Stimulated activated CD4-positive, alpha-beta T cell treated with anti-CD3 and anti-CD28 coated beads, Interleukin-15, amount 100 ng/mL, for 1 hour (primary cell): ENCODE measurements around the gene TMTC2.
"Not testable (repeated sequence)": the region's sequence is repeated elsewhere in the genome, so short reads cannot be mapped to it uniquely, and the experiment has no call there.

Source experiments
- DNase-seq, 2 donors: peaks; one replicate each; pipeline ENCODE4 v3.0.0-alpha.2; 2020; ENCODE audit warnings: low read depth in 1 of 2, low spot score in 1 of 2

TMTC2 gene

DNA sequence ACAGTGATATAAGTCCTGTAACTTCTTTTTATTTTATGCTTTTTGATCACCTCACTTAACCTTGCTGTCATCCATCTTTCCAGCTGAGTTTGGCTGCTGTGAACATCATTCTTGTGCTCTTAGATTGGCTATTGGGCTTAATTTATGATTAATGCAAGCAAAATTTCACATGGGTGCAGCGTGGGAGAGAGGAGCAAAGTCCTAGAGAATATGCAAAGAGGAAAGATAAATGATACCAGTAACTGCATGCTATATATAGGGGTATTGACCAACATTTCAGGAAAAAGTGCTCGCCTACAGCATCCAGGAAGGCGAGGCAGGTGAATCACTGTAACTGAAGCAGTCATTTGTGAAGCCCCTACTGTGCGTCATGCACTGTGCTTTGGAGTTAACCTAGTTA, 153.1 kb downstream of the TMTC2 start:
- no peak for DNase-seq

DNA sequence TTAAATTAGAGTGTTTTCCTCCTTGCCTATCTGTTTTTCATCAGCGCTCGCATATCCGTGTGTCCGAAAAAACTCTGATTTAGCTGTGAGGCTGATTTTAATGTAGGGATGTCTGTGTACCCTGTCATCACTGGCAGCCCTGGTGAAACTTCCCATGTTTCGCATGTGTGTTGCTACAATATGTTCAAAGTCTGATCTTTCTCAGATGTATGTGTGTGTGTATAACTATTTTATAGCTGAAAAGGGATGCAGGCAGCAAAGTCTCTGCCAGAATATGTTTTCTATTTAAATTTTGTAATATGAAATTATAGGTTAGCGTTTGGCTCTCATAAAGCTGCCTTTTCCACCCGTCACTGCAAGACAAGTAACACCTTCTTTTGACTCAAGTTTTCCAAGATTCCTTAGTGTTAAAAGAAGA, 154.8 kb downstream of the TMTC2 start:
- no peak for DNase-seq

DNA sequence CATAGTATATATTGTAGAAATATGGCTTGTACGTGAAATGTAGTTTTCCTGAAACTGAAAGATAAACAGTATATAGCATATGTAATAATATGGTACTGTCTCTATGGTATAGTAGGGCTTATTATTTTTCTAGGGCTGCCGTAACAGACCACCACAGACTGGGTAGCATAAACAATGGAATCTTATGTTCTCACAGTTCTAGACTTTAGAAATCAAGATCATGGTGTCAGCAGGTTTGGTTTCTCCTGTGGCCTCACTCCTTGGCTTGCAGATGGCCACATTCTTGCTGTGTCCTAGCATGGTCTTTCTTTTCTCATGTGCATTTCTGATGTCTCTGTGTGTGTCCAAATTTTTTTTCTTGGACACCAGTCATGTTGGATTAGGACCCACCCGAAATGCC, 155.8 kb downstream of the TMTC2 start:
- DNase-seq: no peak

DNA sequence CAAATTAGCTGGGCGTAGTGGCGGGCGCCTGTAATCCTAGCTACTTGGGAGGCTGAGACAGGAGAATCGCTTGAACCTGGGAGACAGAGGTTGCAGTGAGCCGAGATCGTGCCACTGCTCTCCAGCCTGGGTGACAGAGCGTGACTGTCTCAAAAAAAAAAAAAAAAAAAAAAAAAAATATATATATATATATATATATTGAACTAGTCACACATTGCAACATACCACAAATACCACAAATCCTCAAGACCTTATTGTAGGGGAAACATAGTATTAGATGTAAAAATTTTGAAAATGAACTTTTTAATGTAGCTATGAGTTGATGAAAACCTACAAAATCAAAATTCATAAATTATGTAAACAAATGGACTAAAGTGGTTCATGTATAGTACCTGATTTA, 158.4 kb downstream of the TMTC2 start:
- DNase-seq: not testable (repeated sequence)

DNA sequence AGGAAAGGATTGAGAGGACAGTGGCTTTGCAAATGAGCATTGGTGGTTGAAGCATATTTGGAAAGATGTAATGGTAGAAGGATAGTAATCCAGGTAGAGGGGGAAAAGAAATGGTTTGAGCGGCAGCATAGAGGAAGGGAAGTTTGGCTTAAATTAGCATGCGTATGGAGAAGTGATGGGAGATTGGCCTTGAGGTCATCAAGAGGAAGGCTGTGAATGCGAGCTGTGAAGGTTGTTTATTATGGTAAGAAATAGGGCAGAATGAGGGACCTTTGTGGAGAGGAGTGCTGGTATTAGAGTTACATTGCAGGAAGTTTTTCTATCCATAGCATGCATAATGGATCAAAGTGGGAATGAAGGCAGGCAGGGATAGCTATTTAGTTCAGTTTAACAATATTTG, 162.1 kb downstream of the TMTC2 start:
- no peak for DNase-seq

DNA sequence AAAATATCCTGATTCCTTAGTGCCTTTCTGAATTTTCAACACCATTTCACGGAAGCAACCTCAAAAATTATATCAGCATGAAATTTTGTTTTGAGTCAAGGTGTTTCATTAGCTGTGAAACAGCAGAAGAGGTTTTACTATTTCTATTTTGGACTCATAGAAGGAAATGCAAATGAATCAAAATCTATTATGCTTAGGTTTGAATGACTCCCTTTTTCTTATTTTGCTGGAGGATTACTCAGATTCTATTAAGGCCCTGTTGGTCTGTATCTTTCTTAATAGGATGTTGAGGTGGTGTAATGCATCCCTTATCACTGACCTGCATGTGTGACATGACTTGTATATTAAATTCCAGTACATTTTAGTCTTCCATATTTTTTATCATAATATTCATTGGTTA, 165.8 kb downstream of the TMTC2 start:
- DNase-seq: no peak

DNA sequence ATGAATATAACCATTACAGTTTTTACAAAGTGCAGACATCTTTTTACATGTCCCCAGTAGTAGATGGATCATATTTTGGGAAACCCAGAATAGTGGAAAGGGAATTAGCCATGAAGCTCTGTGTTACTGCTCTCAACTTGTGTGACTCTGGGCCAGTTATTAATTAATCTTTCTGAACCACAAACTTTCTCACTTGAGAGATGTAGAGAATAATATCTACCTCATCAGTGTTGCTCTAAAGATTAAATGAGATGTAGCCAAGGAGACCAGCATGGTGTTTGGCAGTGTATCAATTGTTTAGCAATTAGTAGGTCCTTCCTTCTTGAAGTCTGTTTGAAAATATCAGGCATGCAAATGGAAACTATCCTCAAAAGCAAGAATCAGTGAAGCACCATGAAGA, 169.2 kb downstream of the TMTC2 start:
- DNase-seq: no peak

DNA sequence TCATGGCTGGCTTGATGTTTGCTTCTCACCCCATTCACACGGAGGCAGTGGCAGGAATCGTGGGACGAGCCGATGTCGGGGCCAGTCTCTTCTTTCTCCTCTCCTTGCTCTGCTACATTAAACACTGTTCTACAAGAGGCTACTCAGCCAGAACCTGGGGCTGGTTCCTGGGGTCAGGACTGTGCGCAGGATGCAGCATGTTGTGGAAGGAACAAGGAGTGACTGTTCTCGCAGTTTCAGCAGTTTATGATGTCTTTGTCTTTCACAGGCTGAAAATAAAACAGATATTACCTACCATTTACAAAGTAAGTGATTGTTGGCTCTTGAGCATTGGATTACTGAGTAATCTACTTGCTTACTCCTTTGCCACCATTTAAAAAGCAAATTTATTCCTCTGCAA, 170.6 kb downstream of the TMTC2 start:
- DNase-seq: no peak

DNA sequence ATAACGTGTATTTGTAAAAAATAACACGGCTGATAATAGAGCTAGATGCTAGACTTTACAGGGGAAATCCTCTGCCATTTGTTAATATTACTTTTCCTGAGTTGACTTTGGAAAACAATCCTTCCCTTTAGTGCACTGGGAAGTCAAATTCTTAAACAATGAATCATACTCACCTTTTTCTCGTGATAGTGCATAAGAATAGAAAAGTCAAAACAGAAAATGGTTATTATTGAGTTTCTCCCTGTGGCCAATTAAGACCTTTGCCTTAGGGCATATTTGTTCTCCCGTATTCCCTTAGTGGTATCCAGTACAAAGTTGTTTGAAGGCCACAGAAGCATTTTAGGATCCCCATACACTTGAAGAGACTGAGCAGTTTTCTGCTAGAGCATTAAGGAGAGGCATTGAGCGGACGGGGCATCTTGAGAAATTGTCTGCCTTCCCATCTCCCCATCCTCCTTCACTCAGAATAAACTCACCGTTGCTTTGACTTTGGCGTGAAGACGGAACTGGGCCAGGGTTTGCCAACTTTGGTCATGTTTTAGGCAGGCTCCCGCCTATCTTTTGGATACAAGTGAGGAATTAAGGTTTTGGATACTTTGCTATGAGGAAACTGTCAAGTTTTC, 171.3 kb downstream of the TMTC2 start:
- DNase-seq: no peak

DNA sequence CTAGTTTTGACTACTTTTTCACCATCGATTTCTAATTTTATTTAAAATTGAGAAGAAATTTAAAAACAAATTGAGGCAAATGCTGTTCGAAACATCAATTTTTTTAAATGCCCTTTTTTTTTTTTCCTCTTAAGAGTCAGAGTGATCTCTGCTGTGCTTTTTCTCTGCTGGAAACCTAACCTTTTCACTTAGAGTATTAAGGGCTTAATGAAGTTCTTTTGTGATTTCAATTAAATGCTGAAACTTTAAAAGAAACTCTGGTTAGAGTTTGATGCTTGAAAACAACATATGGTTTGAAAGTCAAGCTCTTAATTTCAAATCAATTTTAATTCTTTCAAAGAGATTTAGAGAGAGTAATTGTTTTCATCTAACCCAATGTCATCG, 171.8 kb downstream of the TMTC2 start:
- no peak for DNase-seq

DNA sequence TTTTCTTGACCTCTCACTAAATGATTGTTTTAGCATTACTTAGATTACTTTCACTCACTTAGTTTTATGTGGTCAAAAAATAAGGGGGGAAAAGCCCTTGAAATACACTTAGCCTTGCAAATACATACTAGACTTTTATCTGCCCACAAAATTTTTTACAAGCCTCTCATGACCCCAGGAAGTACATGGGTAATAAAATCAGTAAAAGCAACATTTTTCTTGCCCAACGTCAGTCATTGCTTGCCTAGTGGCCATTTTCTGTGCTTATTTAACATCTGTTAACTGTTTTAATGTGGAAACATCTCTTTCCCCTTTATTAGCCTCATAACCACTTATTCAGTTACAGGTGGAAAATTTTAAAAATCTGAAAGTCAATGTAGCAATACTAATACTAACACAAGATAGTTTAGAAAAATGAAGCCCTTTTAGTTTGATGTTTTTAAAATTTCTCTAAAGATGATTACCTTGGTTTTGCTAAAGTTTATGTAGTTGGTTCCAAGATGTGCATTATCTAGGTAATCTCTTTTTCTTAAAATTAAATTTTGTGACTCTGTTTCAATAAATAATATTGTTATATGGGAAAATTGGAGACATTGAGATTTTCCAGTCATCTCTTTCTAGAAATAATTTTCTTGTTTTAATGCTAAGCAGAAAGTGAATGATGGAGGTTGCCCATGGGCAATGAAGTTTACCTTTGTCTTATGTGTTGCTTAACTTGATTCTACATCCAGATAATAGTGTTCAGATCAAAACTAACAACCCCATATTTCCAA, 175.5 kb downstream of the TMTC2 start:
- DNase-seq: no peak

DNA sequence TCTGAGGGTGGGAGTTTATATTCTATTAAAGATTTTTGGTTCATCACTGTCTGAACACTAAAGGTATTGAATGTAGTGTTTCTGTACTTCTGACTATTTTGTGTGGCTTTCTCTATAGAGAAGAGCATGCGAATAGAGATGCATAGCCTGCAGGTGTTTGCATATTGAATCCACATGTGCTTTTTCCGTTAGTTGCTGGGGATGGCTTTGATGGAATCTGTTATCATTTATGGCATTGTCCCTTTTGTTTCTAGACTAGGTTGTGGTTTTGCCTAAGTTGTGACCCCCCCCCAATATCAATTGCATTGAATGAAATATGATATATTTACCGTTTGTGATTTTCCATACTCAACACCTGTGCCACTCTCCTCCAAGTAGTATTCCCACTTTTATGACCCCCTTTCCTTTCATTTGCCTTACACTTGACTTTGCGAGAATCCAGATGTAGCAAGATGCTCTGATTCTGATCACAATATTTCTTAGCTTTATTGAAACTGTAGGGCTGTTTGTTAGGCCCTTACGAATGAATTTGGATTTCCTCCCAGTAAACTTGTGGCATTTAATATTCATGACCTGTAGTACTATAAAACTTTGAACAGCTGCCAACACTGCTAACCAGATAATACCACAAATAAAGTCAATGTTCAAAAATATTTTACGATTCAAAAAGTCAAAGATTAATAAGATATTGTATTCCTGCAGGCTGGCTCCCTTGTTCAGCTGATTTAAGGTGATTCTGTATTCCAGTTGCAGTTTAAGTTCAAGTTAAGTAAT, 176.4 kb downstream of the TMTC2 start:
- no peak for DNase-seq

DNA sequence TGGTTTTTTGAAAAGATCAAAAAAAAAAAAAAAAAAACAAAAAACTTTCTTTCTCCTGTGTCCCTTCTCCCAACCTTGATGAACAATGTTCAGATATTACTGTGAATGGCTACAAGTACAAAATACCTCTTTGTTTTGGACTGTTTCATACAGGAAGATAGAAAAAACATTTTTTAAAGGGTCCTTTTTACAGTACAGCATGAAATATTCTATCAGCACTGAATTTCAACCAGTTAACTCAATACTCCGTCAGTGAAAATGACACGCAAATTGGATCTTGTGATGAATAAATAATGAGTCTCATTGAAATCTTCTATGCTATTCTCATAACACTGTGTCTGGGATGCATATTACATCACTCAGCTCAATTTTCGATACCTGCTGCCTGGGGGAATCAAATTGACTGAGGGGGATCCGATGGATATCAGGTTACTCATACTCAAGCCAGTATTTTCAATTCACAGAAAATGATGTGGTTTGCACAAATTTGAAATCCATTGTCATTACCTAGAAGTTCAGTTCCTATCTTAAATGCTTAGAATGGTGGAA, 179.6 kb downstream of the TMTC2 start:
- DNase-seq: no peak

DNA sequence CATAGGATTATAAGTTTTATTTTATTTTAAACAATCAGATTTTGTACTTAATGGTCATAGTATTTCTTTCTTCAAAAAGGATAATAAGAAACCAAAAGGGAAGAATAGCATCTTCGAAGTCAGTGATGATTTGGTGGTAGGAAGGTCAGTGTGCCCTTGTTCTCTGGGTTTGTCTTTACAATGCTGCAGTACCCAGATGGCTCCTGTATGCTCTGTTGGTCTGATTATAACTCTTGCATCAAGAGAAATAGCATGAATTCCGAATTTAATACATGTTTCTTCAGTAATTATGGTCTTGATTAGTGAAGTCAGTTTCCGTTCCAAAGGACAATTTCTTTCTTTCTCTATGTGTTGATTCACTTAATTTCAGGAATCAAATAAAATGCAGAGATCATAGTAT, 180.2 kb downstream of the TMTC2 start:
- no peak for DNase-seq

DNA sequence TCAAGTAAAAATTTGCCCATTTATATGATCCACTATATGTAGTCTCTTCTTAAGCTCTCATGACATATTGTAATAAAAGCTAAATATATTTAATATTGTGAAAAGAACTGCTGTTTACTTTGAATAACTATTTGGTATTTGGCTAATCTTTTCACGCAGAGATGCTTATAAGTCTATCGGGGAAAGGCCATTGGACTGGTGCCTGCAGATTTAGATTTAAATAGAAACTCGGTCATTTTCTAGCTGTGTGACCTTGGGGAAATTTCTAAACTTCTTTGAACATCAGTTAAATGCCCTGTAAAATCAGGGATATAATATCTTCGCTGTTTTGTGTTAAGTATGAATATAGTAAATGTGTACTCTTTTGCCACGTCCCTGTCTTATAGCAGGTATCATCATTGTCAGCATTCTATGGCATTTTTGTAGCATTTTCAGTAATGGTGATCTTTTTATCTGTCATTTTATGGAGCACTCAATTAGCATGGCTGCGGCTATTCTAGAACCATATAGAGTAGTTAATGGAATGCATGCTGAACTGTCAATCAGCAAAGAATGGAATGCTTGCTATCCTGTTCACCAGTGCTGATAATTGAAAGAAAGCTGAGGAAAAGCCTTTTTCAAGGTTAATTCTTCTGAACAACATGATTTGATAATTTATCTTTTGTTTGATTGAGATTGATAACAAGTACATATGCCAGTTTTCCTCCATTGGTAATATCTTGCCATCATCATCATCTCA, 181.2 kb downstream of the TMTC2 start:
- no peak for DNase-seq

DNA sequence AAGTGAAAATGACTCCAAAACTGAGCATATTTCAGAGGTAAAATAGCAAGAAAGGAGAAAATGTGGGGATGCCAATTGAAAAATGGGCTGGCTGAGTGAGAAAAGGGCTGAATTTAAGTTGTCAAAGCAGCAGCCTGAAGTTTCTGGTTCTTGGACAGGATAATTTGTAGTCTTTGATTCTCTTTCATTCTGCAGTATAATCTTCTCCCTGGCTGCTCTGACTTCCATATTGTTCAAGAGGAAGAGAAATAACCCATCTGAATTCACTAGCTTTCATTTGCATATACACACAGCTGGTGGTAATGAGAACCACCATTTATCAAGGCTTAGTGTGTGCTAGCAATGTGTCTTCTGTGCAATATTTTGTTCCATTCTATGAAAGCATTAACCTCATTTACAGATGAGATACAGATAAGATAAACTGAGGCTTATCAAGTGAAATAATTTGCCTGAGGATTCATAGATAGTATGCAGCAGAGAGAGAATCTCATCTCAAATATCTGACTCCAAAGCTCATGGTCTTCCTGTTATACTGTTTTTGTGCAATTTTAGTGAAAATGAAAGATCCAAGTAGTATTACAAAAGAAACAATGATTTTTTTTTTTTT, 184.2 kb downstream of the TMTC2 start:
- DNase-seq: no peak

DNA sequence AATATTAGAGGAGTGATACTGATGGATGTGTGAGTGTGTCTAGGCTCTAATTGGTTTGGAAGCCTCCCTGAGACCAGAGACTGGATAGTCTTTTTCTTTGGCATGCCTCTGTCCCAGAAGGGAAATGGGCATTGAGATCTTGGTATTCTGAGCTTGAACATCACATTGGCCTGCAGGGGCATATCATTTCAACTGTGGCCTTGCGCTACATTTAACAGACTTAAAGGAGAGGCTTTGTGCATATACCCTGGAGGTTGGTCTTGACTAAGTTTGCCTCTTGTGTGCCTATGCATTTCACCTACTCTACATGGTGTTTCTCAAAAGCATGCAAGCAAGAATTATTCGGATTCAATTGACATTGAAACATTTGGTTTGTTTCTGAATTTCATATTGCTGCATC, 185.4 kb downstream of the TMTC2 start:
- DNase-seq: no peak

DNA sequence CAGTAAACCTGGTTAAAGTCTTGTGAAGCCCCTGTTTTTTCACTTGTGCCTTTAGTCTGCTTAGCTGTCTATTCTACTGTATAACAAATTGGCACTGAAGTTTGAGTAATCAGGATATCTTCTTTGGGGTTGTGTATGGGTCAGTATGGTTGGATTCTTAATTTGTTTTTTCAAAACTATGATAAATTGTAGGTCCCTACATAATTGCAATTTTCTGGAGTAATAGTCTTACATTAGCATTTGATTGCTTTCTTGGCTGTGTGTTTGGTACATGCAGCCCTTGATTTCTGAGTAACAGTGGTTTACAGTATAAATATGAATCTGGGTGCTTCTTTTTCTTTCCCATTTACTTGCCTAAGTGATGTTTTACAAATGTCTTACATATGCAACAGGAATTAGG, 186.6 kb downstream of the TMTC2 start:
- DNase-seq: no peak

DNA sequence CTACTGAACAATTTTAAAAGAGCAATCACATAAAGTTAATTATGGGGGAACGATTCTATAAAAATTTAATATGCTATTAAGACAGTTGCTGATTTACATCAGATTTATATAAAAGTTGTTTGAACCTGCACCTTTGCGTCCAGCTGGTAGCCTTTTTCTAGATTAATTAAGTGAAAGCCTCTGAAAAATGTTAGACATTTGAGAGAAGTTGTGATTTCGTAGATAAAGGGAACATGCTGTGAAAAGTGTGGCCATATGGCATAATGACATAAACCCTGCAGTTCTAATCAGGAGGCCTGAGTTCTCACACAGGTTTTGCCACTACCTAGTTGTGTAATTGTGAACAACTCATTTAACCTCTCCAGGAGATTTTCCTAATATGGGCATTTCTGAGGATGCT, 187.2 kb downstream of the TMTC2 start:
- no peak for DNase-seq

DNA sequence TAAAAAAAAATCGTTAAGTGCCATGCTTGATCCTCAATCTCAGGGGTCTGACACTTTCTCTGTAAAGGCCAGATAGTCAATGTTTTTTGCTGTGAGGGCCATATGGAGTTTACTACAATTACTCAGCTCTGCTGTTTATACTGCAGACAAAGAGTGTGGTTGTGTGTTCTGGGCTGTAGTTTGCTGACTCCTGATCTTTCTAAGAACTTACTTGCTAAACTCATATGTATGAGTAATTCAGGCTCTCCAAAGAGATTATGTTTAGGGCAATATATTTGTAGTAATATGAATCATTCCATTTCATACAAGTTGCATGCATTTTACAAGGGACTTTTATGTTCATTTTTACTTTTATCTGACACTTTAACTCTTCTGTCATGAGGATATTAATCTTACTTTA, 188.2 kb downstream of the TMTC2 start:
- no peak for DNase-seq

DNA sequence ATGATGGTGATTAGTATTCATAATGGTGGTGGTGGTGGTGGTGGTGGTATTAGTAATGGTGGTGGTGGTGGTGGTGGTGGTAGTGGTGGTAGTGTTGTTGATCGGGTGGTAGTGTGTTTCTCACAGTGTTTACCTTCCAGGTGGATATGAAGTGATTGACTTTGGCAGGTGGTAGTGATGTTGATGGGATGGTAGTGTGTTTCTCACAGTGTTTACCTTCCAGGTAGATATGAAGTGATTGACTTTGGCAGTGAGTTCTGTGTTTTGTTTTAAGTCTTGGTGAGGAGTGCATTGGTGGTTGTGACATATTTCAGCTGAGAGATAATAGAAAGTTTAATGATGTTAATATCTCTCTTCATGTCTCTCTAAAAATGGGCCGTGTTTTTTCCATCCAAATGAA, 189.4 kb downstream of the TMTC2 start:
- no peak for DNase-seq
